Liver (tissue), 9 donors: ENCODE data around the gene C9orf72. TPM values are rescaled to one million over a fixed set of nuclear protein-coding genes. Genes with fewer than 3 reads are reported as not detected.

Source experiments
- DNase-seq: peaks from one replicate; pipeline ENCODE4 v3.0.0-alpha.2; 2017; ENCODE audit warnings: low spot score
- H3K27ac ChIP-seq, 2 donors: one replicate each; pipeline ENCODE4 v1.7.0; 2013; ENCODE audit warnings: inconsistent platforms in 2 of 2, low read length in 2 of 2, control low read depth in 1 of 2, low read depth in 1 of 2, mild to moderate bottlenecking in 1 of 2
- H3K27me3 ChIP-seq, 4 donors: one replicate each; pipeline versions ENCODE4 v1.6.1 to v1.7.0; 2013; ENCODE audit warnings: low read length in 3 of 4, inconsistent platforms in 1 of 4, mild to moderate bottlenecking in 1 of 4, moderate library complexity in 1 of 4; ENCODE audit not compliant: control insufficient read depth in 4 of 4, insufficient read depth in 4 of 4
- H3K36me3 ChIP-seq, 4 donors: one replicate each; pipeline versions ENCODE4 v1.6.1 to v1.7.0; 2013; ENCODE audit warnings: low read length in 3 of 4, mild to moderate bottlenecking in 3 of 4, low read depth in 1 of 4, moderate library complexity in 1 of 4; ENCODE audit not compliant: control insufficient read depth in 4 of 4, insufficient read depth in 3 of 4
- H3K4me1 ChIP-seq, 4 donors: one replicate each; pipeline versions ENCODE4 v1.6.1 to v1.7.0; 2013; ENCODE audit warnings: low read length in 3 of 4, mild to moderate bottlenecking in 3 of 4, moderate library complexity in 1 of 4; ENCODE audit not compliant: control insufficient read depth in 4 of 4, insufficient read depth in 4 of 4
- H3K4me3 ChIP-seq, 3 donors: one replicate each; pipeline versions ENCODE4 v1.6.1 to v1.7.0; 2013; ENCODE audit warnings: low read length in 3 of 3, control low read depth in 1 of 3, low read depth in 1 of 3, mild to moderate bottlenecking in 1 of 3
- H3K9ac ChIP-seq, 2 donors: one replicate each; pipeline ENCODE4 v1.7.0; 2013; ENCODE audit warnings: low read length in 2 of 2, mild to moderate bottlenecking in 2 of 2, moderate library complexity in 2 of 2, control low read depth in 1 of 2, low read depth in 1 of 2
- H3K9me3 ChIP-seq, 4 donors: one replicate each; pipeline versions ENCODE4 v1.6.1 to v1.7.0; 2013; ENCODE audit warnings: low read length in 3 of 4; ENCODE audit not compliant: control insufficient read depth in 4 of 4
- ATF3 ChIP-seq: IDR thresholded peaks from 2 replicates; pipeline ENCODE4 v1.6.1; 2016; ENCODE audit warnings: antibody characterized with exemption
- CTCF ChIP-seq: fragments of 150-350 bp; IDR thresholded peaks from 2 replicates; pipeline ENCODE4 v1.5.1; 2017; ENCODE audit warnings: improper control_type of control experiment, low read depth, low read length; ENCODE audit not compliant: missing input control
- EGR1 ChIP-seq, 2 donors: IDR thresholded peaks; 2 replicates each; pipeline ENCODE4 v1.6.1; 2016 to 2018; ENCODE audit warnings: antibody characterized with exemption in 2 of 2, low read depth in 2 of 2
- FOXA1 ChIP-seq: IDR thresholded peaks from 2 replicates; pipeline ENCODE4 v1.6.1; 2016; ENCODE audit warnings: antibody characterized with exemption
- FOXA2 ChIP-seq: IDR thresholded peaks from 2 replicates; pipeline ENCODE4 v1.6.1; 2016; ENCODE audit warnings: antibody characterized with exemption
- GABPA ChIP-seq, 2 donors: IDR thresholded peaks in 1 of 2; conservative IDR thresholded peaks in 1 of 2; 2 replicates each; pipeline ENCODE4 v1.6.1; 2016; ENCODE audit warnings: antibody characterized with exemption in 2 of 2, mild to moderate bottlenecking in 1 of 2, moderate library complexity in 1 of 2
- HNF4A ChIP-seq, 2 donors: conservative IDR thresholded peaks; 2 replicates each; pipeline ENCODE4 v1.6.1; 2016; ENCODE audit warnings: antibody characterized with exemption in 2 of 2, mild to moderate bottlenecking in 2 of 2
- HNF4G ChIP-seq: IDR thresholded peaks from 2 replicates; pipeline ENCODE4 v1.6.1; 2016; ENCODE audit warnings: antibody characterized with exemption
- JUND ChIP-seq, 2 donors: IDR thresholded peaks; 2 replicates each; pipeline ENCODE4 v1.6.1; 2016; ENCODE audit warnings: antibody characterized with exemption in 2 of 2
- MAX ChIP-seq: IDR thresholded peaks from 2 replicates; pipeline ENCODE4 v1.6.1; 2016; ENCODE audit warnings: antibody characterized with exemption
- NR2F2 ChIP-seq: IDR thresholded peaks from 2 replicates; pipeline ENCODE4 v1.6.1; 2016; ENCODE audit warnings: antibody characterized with exemption
- RAD21 ChIP-seq, 2 donors: IDR thresholded peaks; 2 replicates each; pipeline ENCODE4 v1.6.1; 2016; ENCODE audit warnings: antibody characterized with exemption in 2 of 2, mild to moderate bottlenecking in 2 of 2
- REST ChIP-seq: IDR thresholded peaks from 2 replicates; pipeline ENCODE4 v1.6.1; 2016; ENCODE audit warnings: antibody characterized with exemption, mild to moderate bottlenecking
- RXRA ChIP-seq, 2 donors: IDR thresholded peaks; 2 replicates each; pipeline ENCODE4 v1.6.1; 2017 to 2018; ENCODE audit warnings: antibody characterized with exemption in 2 of 2, mild to moderate bottlenecking in 1 of 2
- SP1 ChIP-seq: IDR thresholded peaks from 2 replicates; pipeline ENCODE4 v1.6.1; 2018; ENCODE audit warnings: antibody characterized with exemption, mild to moderate bottlenecking
- TAF1 ChIP-seq: conservative IDR thresholded peaks from 2 replicates; pipeline ENCODE4 v1.6.1; 2016; ENCODE audit warnings: antibody characterized with exemption, mild to moderate bottlenecking
- YY1 ChIP-seq: IDR thresholded peaks from 2 replicates; pipeline ENCODE4 v1.6.1; 2016; ENCODE audit warnings: antibody characterized with exemption, mild to moderate bottlenecking
- ZBTB33 ChIP-seq: IDR thresholded peaks from 2 replicates; pipeline ENCODE4 v1.6.1; 2016; ENCODE audit warnings: antibody characterized with exemption
- WGBS: extraction: QIAGEN DNeasy Blood & Tissue Kit; methylation state at CpG from one replicate; pipeline ENCODE4 v1.1.7; 2013; 5-methylcytosine and 5-hydroxymethylcytosine counted together
- polyA plus RNA-seq, 2 donors: library from polyadenylated mRNA; stranded (reverse) in 1 of 2; unstranded in 1 of 2; fragments of 200-250 nt in 1 of 2; fragments of >200 nt in 1 of 2; fragmentation: Nextera tagmentation in 1 of 2; extraction: Ambion mirVana in 1 of 2; gene quantifications; one replicate each; pipeline versions ENCODE4 v1.2.1 to v1.2.3, GENCODE V29; 2013 to 2015
- total RNA-seq, 2 donors: library from RNA; depleted of rRNA; stranded (reverse); fragments of >200 nt; gene quantifications; one replicate each; pipeline ENCODE4 v1.2.3, GENCODE V29; 2014
- donor health status: healthy.
- donor health status: healthy.
- donor health status: healthy.
- donor health status: healthy.
- donor health status: healthy.

Gene C9orf72
- total and polyA plus RNA-seq, 4 donors = 2.8 to 14.1 (median 8.6) TPM

- H3K27ac ChIP-seq = peak overlapping the region in 1 of 2 donors; percentile 17
- H3K4me3 ChIP-seq = no peak overlapping the region
- DNase-seq = no peak
These were observed 27.0 kb upstream of the C9orf72 start for GRCh38 chr9:27600256-27600655.

More at GRCh38 chr9:27600256-27600655, 27.0 kb upstream of the C9orf72 start:
- Histone ChIP-seq H3K36me3 (no peaks in the 10 kb centered on the region), H3K27me3 (no peaks in the 10 kb centered on the region), H3K9ac (no peak overlapping the region), H3K4me1 (no peaks in the 10 kb centered on the region), H3K9me3 (no peaks in the 10 kb centered on the region)
- TF ChIP-seq ATF3 (no peak), JUND (IDR thresholded peaks at IDR 0.05) (no peak), EGR1 (IDR thresholded peaks at IDR 0.05; ENCODE audit: low read depth in 2 of 2) (no peak), FOXA2 (no peak), HNF4A (conservative IDR thresholded peaks at IDR 0.05) (no peak), FOXA1 (no peak), GABPA (IDR thresholded peaks at IDR 0.05 in 1 of 2, conservative IDR thresholded peaks at IDR 0.05 in 1 of 2) (no peak), NR2F2 (no peak), RXRA (IDR thresholded peaks at IDR 0.05) (no peak), TAF1 (no peak), ZBTB33 (no peak), MAX (no peak), RAD21 (IDR thresholded peaks at IDR 0.05) (no peak), REST (no peak), CTCF (no peak), HNF4G (no peak), SP1 (no peak), YY1 (no peak)
- WGBS = 54% methylated on average over 2 of the region's 2 CpGs
